GM21526 (cell line): Measurements from ENCODE around the gene PARVB.

Source experiments
- ATAC-seq: cut with Tn5 transposase; IDR thresholded peaks from one replicate; pipeline ENCODE4 v1.9.1; 2021; ENCODE audit warnings: moderate library complexity; ENCODE audit not compliant: unreplicated experiment, low FRiP score

Gene PARVB

DNA sequence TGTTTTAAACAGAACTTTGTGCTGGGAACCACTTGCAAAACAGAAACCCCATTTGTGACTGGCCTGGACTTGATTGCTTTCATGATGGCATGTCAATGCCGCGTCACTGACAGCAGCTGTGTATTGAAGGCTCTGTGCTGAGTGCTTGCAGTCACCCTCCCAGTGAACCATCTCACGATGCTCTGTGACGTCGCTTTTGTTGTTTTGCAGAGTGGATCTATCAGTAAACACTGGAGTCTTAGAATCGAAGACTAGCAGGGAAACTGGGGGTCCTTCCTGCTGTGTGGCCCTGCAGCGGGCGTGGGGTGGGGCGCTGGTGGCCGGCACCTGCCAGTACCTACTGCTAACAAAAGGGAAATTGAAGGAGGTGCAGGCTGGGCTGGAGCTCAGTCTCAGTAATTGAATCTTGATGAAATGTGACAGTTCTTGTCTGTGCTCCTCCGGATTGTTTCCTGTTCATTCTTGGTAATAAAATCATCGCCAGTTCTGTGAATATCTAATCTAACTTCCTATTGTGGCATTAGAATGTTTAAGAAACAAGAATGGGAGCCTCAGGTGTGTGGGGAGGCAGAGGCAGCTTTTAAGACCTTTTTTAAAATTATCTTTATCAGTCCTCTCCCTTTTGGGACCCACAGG lies 106.1 kb downstream of the PARVB start:
- ATAC-seq = no peak

DNA sequence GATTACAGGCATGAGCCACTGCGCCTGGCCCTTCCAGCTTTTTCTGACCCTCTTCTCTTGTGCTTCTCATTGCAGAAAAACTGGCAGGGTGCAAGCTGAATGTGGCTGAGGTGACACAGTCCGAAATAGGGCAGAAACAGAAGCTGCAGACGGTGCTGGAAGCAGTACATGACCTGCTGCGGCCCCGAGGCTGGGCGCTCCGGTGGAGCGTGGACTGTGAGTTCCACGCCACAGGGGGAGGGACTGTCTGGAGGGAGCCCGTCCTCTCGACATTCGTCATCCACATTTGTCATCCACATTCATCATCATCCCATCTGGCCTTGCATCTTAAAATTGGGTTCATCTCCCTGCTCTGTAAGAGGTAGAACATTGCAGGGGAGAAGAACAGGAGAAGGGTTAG lies 107.3 kb downstream of the PARVB start:
- ATAC-seq = no peak

DNA sequence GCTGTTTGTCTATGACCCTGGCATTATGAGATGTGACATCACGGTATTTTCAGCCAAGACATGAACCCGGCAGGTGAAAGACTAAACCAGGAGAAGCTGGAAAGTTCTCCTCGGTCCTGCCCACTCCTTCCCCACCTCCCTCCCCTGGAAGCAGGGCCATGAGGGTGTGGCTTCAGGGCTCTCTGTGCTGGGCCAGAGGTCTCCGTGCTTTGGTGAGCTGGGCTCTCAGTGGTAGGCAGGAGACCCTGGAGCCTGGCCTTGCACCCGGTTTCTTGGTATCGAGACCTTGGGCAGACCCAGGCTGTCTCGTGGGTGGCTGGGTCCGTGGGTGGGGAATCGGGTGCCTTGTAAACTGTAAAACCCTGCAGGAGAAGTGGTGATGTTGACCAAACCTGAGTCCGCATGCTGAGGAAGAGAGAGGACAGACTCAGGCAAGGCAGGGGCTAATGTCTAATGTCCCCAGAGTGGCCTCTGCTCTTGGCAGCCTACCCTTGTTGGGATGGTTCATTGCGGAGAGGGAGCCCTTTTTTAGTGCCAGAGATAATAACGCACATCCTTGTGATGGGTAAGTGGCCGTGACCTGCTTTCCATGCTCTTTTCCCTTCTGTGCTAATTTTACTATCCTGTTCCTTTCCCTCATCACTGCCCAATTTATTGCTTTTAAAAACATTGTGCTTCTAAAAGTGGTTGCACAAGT lies 108.0 kb downstream of the PARVB start:
- ATAC-seq = no peak

DNA sequence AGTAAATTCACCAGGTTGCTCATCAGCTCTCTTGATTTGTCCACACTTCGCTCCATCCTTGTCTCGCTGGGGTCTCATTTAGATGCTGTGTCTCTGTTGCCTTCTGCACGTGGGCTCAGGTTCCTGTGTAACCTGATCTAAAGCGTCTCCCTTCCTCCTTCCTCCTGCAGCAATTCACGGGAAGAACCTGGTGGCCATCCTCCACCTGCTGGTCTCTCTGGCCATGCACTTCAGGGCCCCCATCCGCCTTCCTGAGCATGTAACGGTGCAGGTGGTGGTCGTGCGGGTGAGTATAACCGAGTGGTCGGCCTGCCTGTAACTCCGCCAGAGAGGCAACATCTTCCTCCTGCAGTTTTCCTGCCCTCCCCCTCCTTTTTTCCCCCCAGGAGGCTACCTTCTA lies 108.6 kb downstream of the PARVB start:
- ATAC-seq = no peak

DNA sequence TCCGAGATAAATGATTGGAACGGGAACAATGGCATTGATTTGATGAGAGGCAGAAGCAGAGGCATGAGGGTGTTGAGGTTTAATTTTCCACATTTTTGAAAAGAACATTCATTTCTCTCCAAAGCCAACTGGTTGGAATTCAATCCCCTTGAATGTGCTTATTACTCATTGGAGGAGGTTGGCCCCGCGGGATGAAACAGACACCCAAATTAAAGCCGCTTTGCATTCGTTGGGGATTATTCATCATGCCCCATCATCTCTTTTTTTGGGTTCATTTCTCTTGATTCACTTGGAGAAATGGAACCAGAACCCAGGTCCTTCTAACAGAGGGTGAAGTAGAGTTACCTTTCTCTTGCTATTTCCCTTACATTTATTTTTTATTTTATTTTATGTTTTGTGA lies 109.1 kb downstream of the PARVB start:
- no peak for ATAC-seq

DNA sequence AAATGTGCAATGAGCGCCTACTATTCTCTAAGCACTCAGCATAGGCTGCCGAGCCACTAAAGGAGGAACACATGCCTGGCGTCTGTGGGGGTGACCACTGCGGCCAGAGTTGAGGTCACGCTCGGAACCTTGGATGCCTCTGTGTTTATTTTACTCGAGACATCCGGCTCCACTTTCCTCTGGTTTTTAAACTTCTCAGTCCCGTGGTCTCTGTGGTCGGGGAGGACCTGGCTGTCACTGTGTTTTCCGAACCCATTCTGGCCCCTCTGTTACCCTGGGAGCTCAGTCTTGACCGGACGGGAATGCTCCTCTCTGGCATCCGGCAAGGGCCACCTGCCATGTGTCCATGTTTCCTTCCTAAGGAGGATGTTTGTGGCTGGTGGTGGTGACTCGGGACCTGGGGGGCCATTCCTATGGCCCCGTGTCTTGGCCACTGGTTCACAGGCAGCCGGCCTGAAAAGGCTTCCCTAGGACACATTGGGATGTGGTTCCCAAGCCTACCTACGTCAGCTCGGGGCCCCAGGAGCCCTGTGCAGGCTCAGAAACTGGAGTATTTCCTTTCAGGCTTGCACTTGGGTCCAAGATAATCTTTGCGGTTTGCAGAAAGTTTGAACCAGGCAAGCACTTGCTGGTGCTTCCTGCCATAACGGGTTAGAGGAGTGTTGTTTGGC lies 109.9 kb downstream of the PARVB start:
- no peak for ATAC-seq

DNA sequence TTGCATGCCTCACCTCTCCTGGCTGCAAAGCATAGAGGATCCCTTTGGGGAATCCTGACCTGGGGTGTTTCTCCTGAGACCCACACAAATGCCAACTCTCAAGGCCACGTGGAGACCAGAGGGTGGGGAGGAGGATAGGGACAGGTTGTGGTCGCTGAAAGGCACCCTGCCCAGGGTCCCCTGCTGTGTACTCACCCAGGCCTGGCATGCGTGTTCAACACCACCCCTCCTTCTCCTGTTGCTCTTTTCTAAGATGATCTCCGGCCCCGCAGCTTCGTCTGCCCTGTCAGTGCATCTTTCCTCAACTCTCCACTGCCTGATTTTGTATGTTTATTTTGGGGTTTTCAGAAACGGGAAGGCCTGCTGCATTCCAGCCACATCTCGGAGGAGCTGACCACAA lies 112.0 kb downstream of the PARVB start:
- ATAC-seq = no peak

DNA sequence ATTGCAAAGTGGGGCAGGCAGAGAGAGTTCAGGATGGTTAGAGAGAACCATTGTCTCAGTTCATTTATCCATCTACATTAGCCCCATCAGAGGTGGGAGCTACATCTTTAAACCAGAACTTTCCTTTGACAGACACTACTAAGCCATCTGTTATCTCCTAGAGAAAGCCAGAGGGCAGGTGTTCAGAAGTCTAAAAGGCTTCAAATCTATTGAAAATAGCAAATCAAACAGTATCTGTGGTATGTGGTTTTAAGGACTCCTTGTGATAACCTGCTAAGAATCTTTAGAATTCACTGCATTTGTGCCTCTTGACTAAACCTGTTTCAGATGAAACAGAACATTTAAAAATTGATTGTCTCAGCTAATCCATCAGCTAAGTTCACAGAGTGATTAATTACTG lies 112.7 kb downstream of the PARVB start:
- no peak for ATAC-seq

DNA sequence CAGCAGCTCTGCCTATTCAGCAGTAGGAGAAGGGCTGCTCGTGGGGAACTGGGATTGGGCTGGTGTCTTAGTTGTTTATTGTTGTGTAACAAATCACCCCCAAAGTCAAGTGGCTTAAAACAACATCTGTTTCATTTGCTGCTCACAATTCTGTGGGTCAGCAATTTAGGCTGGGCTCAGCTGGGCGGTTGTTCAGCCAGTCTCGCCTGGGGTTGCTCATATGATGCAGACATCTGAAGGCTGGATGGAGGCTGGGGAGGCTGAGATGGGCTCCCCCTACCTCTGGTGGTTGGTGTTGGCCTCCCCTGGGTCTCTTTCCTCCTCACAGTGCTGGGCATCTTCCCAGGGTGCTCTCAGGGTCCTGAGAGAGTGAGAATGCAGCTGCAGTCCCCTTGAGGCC lies 113.3 kb downstream of the PARVB start:
- no peak for ATAC-seq

DNA sequence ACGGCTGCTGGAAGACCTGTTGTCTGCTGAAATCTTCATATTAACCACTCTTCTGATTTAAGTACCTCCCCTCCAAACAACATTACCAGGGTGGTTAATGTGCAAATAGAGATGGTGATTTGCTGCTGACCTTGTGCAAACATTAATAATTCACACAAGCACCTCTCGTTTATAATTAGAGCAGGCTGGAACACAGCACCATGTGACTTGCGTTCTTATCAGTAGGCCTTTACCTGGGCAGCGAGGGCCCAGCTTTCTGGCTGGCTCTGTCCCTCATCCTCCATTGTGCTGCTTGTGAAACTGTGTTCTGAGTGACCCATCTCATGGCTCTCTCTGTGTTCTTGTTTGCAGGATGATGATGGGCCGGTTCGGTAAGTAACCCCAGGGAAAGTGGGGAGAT lies 115.7 kb downstream of the PARVB start:
- no peak for ATAC-seq

DNA sequence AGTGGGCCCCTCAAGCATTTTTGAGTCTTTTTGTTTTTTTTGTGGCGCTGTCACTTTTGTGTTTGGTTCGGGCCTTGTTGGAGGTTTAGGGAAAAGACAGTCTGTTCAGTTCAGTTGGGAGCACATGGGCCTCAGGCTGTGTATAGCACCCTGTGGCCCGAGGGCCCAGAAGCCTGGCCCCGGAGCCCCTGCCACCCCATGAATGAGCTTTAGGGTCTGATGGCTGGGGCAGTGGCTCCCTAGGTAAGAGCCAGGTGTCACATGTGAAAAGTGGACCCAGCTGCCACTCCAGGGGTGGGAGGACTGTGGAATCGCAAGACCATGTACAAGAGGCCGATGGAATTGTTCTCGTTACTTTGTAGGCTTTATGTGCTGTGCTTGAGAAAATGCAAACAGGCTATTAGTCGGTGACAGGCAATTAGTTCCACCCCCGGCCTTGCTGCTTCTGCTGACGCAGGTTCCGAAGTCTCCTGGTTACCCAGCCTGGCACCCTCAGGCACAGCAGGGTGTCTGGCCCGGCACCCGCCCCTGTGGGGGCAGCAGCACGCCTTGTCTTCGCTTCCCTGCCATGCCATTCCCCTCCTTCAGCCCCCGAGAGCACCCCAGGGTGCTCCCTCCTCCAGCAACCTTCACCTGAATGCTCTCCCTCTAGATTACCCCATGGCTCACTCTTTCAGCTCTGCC lies 118.5 kb downstream of the PARVB start:
- no peak for ATAC-seq

DNA sequence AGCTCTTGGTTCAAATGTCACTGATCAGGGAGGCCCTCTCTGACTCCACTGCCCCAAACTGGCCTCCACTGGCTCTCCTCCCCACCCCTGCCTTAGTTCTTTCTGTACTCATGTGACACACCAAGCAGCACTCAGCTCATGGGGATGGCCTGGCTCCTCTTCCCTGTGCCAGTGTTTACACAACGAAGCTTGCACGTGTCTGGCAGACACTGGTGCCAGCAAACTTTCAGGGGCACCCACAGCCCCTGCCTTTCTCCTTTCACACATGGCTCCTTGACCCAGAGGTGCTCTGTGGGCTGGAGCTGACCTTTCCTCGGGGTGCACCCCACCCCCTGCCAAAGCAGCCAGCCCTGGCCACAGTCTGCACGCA lies 119.0 kb downstream of the PARVB start:
- no peak for ATAC-seq

DNA sequence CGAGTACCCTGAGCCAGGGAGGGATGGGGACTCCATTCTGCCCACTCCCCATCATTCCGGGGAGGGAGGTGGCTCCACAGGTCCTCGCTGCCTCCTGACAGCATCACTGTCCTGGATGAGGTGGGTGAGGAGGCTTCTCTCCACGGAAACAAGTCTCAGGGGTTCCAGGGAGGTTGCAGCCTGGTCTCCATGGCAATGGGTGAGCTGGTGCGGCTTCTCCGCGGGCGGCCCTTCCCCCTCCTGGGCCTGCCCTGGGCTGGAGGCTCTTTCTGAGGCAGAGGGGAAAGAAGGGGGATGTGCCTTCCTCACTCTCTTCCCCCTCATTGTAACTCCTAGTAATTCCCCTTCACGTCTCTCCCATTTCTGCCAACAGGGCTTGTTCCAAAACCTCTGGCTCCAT lies 119.5 kb downstream of the PARVB start:
- ATAC-seq = no peak

DNA sequence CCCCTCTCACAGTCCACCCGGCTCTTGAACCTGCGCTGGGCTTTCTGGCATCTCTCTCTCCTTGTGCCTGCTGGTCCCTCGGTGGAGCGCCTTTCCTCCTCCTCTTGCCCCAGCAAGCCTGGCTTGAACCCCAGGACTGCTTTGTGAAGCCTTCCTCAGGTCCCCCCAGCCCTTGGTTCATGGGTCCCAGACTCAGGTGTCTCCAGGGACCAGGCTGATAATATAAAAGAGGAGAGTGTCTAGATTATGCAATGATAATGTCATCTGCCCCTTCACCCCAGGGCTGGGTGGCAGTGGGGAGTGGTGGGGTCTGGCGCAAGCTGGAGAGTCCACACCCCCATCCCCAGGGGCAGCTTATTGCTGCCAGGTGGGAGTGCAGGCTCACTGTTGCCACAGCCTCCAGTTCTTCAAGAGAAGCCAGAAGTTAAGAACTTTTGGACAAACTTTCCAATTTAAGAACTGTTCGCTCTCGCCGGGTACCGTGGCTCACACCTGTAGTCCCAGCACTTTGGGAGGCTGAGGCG lies 120.0 kb downstream of the PARVB start:
- no peak for ATAC-seq

DNA sequence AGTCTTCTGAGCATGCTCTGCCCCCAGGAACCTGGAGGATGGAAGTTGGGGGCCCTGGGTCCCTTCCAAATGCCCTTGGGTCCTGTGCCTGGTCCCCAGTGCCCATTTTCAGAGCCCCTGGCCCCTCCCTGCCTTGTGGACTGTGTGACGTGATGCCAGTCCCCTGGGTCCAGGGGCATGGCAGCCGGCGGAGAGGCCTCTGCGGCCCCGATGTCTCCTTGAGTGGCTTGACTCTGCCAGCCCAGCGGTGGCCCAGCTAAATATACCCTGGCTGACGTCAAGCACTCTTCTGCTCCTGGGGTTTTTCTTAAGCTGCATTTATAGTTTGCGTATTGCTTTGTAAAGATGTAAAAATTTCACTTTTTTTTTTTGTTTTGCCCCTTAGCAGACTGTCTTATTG lies 121.4 kb downstream of the PARVB start:
- no peak for ATAC-seq

DNA sequence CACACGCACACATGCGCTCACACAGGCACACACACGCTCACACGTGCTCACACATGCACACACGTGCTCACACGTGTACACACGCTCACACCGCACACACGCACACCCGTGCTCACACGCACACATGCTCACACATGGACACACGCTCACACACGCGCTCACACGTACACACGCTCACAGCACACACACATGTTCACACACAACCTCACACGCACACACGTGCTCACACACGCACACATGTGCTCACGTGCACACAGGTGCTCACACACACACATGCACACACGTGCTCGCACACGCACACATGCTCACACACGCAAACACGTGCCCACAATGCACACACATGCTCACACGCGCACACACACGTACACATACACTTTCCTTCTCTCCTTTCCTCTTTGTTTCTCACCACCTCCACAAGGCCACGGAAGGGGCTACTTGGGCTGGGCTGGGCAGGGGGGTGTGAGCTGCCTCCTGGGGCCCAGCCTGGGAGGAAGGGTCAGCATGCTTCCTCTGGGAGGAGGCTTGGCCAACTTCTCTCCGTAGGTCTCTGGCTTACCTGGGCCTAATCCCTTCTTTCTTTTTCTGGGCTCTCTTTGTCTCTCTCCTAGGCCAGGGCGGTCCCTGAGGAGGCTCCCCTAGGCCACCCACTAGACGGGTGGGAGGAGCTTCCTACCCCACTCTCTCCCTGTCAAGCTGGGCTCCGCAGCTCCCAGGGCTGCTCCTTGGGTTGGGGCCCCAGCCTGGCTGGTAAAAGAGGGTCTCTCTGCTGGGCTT lies 122.2 kb downstream of the PARVB start:
- no peak for ATAC-seq

DNA sequence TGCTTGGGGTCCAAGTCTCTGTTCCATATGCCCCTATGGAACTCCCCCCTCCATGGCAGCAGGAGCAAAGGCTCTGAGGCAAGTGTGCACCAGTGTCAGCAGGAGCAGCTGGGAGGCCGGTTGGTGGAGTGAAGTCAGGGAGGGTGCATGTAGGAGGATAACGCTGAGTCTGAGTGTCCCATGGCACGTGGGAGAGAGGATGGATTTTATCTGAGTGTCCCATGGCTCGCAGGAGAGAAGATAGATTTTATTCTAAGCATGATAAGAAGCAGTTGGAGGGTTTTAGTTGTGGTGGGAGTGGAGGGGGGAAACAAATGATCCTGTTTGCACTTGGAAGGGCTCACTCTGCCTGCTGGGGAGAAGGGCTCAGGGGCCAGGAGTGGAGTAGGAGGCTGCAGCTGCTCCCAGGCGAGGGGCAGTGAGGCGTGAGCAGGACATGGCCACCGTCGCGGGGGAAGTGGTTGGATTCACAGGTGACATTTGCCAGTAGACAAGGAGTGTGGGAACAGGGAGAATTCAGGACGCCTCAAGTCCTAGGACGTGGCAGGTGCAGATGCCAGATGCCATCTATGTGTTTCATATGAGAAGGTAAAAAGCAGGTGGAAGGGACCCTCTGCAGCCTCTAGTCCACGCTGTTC lies 123.0 kb downstream of the PARVB start:
- ATAC-seq = no peak

DNA sequence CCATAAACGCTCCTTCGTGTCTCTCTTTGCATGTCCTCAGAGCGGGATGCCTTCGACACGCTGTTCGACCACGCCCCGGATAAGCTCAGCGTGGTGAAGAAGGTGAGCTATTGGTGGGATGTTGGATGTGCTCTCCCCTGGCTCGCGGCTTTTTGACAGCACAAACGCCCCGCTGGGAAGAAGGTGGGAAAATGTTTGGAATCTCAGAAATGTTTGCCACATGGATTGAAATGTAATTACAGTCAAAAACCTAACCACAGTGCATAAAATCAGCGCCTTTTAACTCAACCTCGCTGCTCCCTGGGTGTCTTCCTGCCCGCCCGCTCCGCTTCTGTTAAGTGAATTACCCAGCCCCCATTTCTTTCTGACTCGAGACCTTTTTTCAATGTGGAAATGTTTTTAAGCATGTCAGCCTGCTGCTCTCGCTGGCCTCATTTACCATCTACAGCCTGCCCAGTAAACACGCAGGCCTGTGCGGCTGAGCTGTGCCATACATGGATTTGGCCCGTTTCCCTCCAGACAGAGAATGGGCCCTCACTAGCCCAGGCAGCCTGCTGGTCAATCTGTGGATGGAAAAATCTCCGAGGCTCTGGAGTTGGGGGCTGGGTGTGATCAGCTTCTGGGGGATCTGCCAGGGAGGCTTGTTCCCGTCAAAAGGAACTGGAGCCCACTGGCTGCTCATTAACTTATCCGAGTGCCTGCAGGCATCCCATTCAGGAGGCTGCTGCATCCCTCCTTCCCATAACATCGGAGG lies 123.9 kb downstream of the PARVB start:
- ATAC-seq = no peak

DNA sequence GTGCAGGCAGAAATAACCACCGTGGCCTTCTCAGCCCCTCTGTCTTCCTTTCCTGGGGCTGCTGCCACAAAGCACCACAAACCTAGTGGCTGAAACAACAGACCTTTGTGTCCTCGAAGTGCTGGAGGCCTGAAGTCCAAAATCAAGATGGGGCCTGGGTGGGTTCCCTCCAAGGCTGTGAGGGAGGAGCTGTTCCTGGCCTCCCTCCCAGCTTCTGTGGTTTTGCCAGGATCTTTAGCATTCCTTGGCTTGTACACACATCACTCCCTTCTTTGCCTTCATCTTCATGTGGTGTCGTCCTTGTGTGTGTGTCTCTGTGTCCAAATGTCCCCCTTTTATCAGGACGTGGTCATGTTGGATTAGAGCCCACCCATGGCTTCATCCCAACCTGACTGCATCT lies 127.6 kb downstream of the PARVB start:
- ATAC-seq = no peak
